ENCODE data around the gene PFKM. TPM values are rescaled to one million over a fixed set of nuclear protein-coding genes. Genes with fewer than 3 reads are reported as not detected.
A peak's percentile ranks its signal among the peaks of the same experiment; 100 is the strongest.

The PFKM gene
- total and polyA plus RNA-seq, 9 of the 15 experiments (the other 6 are each of a cell fraction or from before 2014, with no cell fraction given) = 16.5 to 39.9 (median 31.7) TPM

DNA sequence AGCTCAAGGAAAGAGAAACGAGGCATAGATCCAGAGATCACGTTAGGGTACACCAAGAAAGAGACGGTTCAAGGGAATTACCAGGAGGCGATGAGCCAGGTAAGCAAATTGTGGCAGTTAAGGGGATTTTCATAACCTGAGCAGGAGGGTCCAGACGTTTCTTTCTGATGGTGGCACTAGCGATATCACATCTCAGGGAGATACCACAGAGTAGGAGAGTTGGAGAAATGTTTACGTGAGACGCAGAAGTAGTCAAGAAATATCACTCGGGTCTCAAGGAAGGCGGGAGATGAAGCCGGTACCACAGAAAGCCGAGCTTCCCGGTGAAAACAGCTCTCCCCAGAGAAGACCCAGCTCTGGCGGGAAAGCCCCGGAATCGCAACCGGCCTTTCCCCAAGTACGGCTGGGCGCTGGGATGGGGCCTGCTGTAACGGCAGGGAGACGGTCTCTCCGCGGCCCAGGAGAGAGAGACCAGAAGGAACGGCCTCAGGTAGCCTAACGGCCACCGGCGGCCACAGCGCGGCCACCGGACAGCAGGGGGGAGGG, 13.8 kb upstream of the PFKM start (continued):
- TF ChIP-seq MLLT1 (IDR thresholded peaks at IDR 0.05) (peak in 1 of 2 experiments; percentile 68; a peak in 2 of 4 replicates), CBFA2T2 (conservative IDR thresholded peaks at IDR 0.05) (no peak), NFIC (IDR thresholded peaks at IDR 0.05) (0 out of 2 replicates have a peak, but pooled peaks have one; percentile 11), DEAF1 (CRISPR knock-in tag; IDR thresholded peaks at IDR 0.05) (no peak), GTF2A2 (tag; IDR thresholded peaks at IDR 0.05) (no peak), SMARCB1 (IDR thresholded peaks at IDR 0.05; ENCODE audit: insufficient read length, low read depth) (no peak), TAF1 (IDR thresholded peaks at IDR 0.05; ENCODE audit: control insufficient read depth, extremely low read depth, insufficient read depth, low read length, severe bottlenecking) (peak; percentile 49), ZNF408 (CRISPR knock-in tag; IDR thresholded peaks at IDR 0.05; ENCODE audit: low read depth) (no peak), NEUROD1 (IDR thresholded peaks at IDR 0.05; ENCODE audit: borderline replicate concordance, low read depth, low read length, partially characterized antibody) (no peak), ZFP36 (IDR thresholded peaks at IDR 0.05; ENCODE audit: low read depth, low read length, partially characterized antibody) (no peak), NR2F6 (CRISPR knock-in tag; IDR thresholded peaks at IDR 0.05) (no peak), ZNF740 (CRISPR knock-in tag; IDR thresholded peaks at IDR 0.05) (no peak), ZNF740 (tag; IDR thresholded peaks at IDR 0.05) (no peak), ETS2 (tag; IDR thresholded peaks at IDR 0.05; ENCODE audit: borderline replicate concordance, poor library complexity, severe bottlenecking) (no peak), ZNF79 (CRISPR knock-in tag; IDR thresholded peaks at IDR 0.05; ENCODE audit: low read depth) (no peak), TCF3 (CRISPR knock-in tag; IDR thresholded peaks at IDR 0.05) (peak; percentile 26; the same call in 1 of the 2 replicates), ZBTB26 (CRISPR knock-in tag; IDR thresholded peaks at IDR 0.05) (no peak), ERF (CRISPR knock-in tag; IDR thresholded peaks at IDR 0.05) (0 out of 2 replicates have a peak, but pooled peaks have one; percentile 6), ARNT (IDR thresholded peaks at IDR 0.05) (0 out of 4 replicates have a peak, but pooled peaks of 1 of the 2 experiments have one; percentile 13)
- TF ChIP-seq, protein P1, sequence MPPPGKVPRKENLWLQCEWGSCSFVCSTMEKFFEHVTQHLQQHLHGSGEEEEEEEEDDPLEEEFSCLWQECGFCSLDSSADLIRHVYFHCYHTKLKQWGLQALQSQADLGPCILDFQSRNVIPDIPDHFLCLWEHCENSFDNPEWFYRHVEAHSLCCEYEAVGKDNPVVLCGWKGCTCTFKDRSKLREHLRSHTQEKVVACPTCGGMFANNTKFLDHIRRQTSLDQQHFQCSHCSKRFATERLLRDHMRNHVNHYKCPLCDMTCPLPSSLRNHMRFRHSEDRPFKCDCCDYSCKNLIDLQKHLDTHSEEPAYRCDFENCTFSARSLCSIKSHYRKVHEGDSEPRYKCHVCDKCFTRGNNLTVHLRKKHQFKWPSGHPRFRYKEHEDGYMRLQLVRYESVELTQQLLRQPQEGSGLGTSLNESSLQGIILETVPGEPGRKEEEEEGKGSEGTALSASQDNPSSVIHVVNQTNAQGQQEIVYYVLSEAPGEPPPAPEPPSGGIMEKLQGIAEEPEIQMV (tag; conservative IDR thresholded peaks at IDR 0.05; ENCODE audit: low read depth) = no peak
